K562 (cell line): ENCODE data around the gene ACKR2. TPM values are rescaled to one million over a fixed set of nuclear protein-coding genes. Genes with fewer than 3 reads are reported as not detected.

Experiments
- CCNT2 ChIP-seq: IDR thresholded peaks from 2 replicates; pipeline ENCODE4 v1.6.1; 2011; ENCODE audit warnings: borderline replicate concordance, low read depth, mild to moderate bottlenecking, moderate library complexity, mixed read lengths, low read length; ENCODE audit not compliant: insufficient read length; ENCODE audit errors: extremely low read depth
- CTCFL ChIP-seq: IDR thresholded peaks from 2 replicates; pipeline ENCODE4 v1.6.1; 2011; ENCODE audit warnings: borderline replicate concordance, low read depth, mild to moderate bottlenecking, moderate library complexity, low read length; ENCODE audit not compliant: insufficient read depth, poor library complexity, severe bottlenecking
- HDGF ChIP-seq: fragments of 450-650 bp; IDR thresholded peaks from 2 replicates; pipeline ENCODE4 v1.6.1; 2016
- LEF1 ChIP-seq: fragments of 450-650 bp; IDR thresholded peaks from 2 replicates; pipeline ENCODE4 v1.6.1; 2016; ENCODE audit warnings: mild to moderate bottlenecking
- POLR2B ChIP-seq: fragments of 450-650 bp; IDR thresholded peaks from 2 replicates; pipeline ENCODE4 v1.6.1; 2018; ENCODE audit warnings: low read depth; ENCODE audit not compliant: partially characterized antibody
- POLR2G ChIP-seq: fragments of 200-400 bp; formaldehyde crosslinking; IDR thresholded peaks from 2 replicates; pipeline ENCODE4 v1.6.1; 2017; ENCODE audit warnings: low read depth, mild to moderate bottlenecking, antibody characterized with exemption, low read length, moderate library complexity
- RFX7 ChIP-seq: fragments of 250-450 bp; sonication (Bioruptor Pico); IDR thresholded peaks from 2 replicates; pipeline ENCODE4 v1.5.1; 2021; ENCODE audit warnings: mild to moderate bottlenecking
- SIX5 ChIP-seq, 2 experiments: IDR thresholded peaks; 2 replicates each; pipeline ENCODE4 v1.6.1; 2011; ENCODE audit warnings: low read length in 2 of 2, borderline replicate concordance in 1 of 2, low read depth in 1 of 2, mild to moderate bottlenecking in 1 of 2, moderate library complexity in 1 of 2; ENCODE audit not compliant: insufficient read depth in 1 of 2
- SRF ChIP-seq, 2 experiments: fragments of 250-450, 450-650 bp in 1 of 2; sonication (Bioruptor Pico) in 1 of 2; sonication (generic) in 1 of 2; formaldehyde crosslinking; IDR thresholded peaks; 2 replicates each; pipeline versions ENCODE4 v1.5.0 to v1.5.1; 2020 to 2022; ENCODE audit warnings: mild to moderate bottlenecking in 1 of 2, missing genetic modification reagents in 1 of 2
- SRSF1 ChIP-seq: fragments of 200-400 bp; formaldehyde crosslinking; IDR thresholded peaks from 2 replicates; pipeline ENCODE4 v1.6.1; 2017; ENCODE audit warnings: mild to moderate bottlenecking, low read depth, low read length, moderate library complexity
- ZNF133 ChIP-seq: fragments of 250-450 bp; sonication (Bioruptor Pico); IDR thresholded peaks from 2 replicates; pipeline ENCODE4 v1.4.0; 2020; ENCODE audit warnings: mild to moderate bottlenecking
- ZNF232 ChIP-seq: sonication (generic); formaldehyde crosslinking; IDR thresholded peaks from 2 replicates; pipeline ENCODE4 v1.8.0; 2022; ENCODE audit warnings: mild to moderate bottlenecking, missing genetic modification reagents
- polyA plus RNA-seq, 8 experiments: library from polyadenylated mRNA; depleted of rRNA in 4 of 8; stranded (reverse) in 5 of 8; unstranded in 3 of 8; fragments of >200 nt; fragmentation: Nextera tagmentation in 2 of 8; fragmentation: Illumina TruSeq in 1 of 8; extraction: Ambion mirVana in 2 of 8; extraction: Trizol in 1 of 8; gene quantifications; 2 replicates each; pipeline versions ENCODE4 v1.2.1 to v1.2.3, GENCODE V29; 2011 to 2014; ENCODE audit warnings: inconsistent platforms in 1 of 8, missing spikeins in 1 of 8
- total RNA-seq, 7 experiments: library from RNA; depleted of rRNA in 6 of 7; stranded (reverse); fragments of >200 nt in 6 of 7; fragmentation: Illumina TruSeq in 2 of 7; extraction: Trizol in 2 of 7; gene quantifications; 2 replicates each; pipeline versions ENCODE4 v1.2.1 to v1.2.3, GENCODE V29; 2011 to 2021; ENCODE audit warnings: low replicate concordance in 1 of 7
- TF ChIP-seq, protein P1 (sequence below): sonication (generic); formaldehyde crosslinking; IDR thresholded peaks from 2 replicates; pipeline ENCODE4 v1.8.0; 2022; ENCODE audit warnings: mild to moderate bottlenecking, missing genetic modification reagents
- TF ChIP-seq, protein P2 (sequence below): fragments of 450-650 bp; IDR thresholded peaks from 2 replicates; pipeline ENCODE4 v1.6.1; 2016; ENCODE audit warnings: antibody characterized with exemption
- TF ChIP-seq, protein P3 (sequence below): fragments of 150-350 bp; conservative IDR thresholded peaks from 2 replicates; pipeline ENCODE4 v1.6.1; 2014; ENCODE audit warnings: low read length

ACKR2 gene
- total and polyA plus RNA-seq, 9 of the 15 experiments (the other 6 are each of a cell fraction or from before 2014, with no cell fraction given) = 0.03 to 0.69 (median 0.25) TPM; not detected in 1

GRCh38 chr3:42804106-42804830 is 5.0 kb upstream of the ACKR2 start, which contains the start of gene HIGD1A (continued):
- TF ChIP-seq, protein P1, sequence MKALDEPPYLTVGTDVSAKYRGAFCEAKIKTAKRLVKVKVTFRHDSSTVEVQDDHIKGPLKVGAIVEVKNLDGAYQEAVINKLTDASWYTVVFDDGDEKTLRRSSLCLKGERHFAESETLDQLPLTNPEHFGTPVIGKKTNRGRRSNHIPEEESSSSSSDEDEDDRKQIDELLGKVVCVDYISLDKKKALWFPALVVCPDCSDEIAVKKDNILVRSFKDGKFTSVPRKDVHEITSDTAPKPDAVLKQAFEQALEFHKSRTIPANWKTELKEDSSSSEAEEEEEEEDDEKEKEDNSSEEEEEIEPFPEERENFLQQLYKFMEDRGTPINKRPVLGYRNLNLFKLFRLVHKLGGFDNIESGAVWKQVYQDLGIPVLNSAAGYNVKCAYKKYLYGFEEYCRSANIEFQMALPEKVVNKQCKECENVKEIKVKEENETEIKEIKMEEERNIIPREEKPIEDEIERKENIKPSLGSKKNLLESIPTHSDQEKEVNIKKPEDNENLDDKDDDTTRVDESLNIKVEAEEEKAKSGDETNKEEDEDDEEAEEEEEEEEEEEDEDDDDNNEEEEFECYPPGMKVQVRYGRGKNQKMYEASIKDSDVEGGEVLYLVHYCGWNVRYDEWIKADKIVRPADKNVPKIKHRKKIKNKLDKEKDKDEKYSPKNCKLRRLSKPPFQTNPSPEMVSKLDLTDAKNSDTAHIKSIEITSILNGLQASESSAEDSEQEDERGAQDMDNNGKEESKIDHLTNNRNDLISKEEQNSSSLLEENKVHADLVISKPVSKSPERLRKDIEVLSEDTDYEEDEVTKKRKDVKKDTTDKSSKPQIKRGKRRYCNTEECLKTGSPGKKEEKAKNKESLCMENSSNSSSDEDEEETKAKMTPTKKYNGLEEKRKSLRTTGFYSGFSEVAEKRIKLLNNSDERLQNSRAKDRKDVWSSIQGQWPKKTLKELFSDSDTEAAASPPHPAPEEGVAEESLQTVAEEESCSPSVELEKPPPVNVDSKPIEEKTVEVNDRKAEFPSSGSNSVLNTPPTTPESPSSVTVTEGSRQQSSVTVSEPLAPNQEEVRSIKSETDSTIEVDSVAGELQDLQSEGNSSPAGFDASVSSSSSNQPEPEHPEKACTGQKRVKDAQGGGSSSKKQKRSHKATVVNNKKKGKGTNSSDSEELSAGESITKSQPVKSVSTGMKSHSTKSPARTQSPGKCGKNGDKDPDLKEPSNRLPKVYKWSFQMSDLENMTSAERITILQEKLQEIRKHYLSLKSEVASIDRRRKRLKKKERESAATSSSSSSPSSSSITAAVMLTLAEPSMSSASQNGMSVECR (CRISPR knock-in tag) = 0 out of 2 replicates have a peak, but pooled peaks have one; percentile 54
- 0 out of 2 replicates have a peak, but pooled peaks have one; percentile 39 for TF ChIP-seq ZNF133 (CRISPR knock-in tag)
- 0 out of 2 replicates have a peak, but pooled peaks have one; percentile 23 for TF ChIP-seq ZNF232 (CRISPR knock-in tag)
- peak; percentile 75 for TF ChIP-seq CCNT2
- TF ChIP-seq, protein P2, sequence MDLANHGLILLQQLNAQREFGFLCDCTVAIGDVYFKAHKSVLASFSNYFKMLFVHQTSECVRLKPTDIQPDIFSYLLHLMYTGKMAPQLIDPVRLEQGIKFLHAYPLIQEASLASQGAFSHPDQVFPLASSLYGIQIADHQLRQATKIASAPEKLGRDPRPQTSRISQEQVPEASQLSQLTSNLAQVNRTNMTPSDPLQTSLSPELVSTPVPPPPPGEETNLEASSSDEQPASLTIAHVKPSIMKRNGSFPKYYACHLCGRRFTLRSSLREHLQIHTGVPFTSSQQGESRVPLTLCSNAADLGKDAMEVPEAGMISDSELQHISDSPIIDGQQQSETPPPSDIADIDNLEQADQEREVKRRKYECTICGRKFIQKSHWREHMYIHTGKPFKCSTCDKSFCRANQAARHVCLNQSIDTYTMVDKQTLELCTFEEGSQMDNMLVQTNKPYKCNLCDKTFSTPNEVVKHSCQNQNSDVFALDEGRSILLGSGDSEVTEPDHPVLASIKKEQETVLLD = 0 out of 2 replicates have a peak, but pooled peaks have one; percentile 72
- peak; percentile 86; the same call in 1 of the 2 replicates for TF ChIP-seq HDGF
- TF ChIP-seq POLR2B = peak; percentile 94
- no peak; the same call in 1 of the 2 replicates for TF ChIP-seq LEF1
- no peak for TF ChIP-seq CTCFL
- TF ChIP-seq RFX7 (CRISPR knock-in tag) = no peak
- TF ChIP-seq, protein P3, sequence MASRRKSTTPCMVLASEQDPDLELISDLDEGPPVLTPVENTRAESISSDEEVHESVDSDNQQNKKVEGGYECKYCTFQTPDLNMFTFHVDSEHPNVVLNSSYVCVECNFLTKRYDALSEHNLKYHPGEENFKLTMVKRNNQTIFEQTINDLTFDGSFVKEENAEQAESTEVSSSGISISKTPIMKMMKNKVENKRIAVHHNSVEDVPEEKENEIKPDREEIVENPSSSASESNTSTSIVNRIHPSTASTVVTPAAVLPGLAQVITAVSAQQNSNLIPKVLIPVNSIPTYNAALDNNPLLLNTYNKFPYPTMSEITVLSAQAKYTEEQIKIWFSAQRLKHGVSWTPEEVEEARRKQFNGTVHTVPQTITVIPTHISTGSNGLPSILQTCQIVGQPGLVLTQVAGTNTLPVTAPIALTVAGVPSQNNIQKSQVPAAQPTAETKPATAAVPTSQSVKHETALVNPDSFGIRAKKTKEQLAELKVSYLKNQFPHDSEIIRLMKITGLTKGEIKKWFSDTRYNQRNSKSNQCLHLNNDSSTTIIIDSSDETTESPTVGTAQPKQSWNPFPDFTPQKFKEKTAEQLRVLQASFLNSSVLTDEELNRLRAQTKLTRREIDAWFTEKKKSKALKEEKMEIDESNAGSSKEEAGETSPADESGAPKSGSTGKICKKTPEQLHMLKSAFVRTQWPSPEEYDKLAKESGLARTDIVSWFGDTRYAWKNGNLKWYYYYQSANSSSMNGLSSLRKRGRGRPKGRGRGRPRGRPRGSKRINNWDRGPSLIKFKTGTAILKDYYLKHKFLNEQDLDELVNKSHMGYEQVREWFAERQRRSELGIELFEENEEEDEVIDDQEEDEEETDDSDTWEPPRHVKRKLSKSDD = 0 out of 2 replicates have a peak, but pooled peaks have one; percentile 17
- peak; percentile 98 for TF ChIP-seq POLR2G
- TF ChIP-seq SIX5 (IDR thresholded peaks at IDR 0.05; ENCODE audit: borderline replicate concordance in 1 of 2, insufficient read depth in 1 of 2, low read depth in 1 of 2, low read length in 2 of 2) = no peak
- TF ChIP-seq SRF (CRISPR knock-in tag; IDR thresholded peaks at IDR 0.05) = peak in 1 of 2 experiments; percentile 52; a peak in 1 of 4 replicates
- peak; percentile 34; the same call in 1 of the 2 replicates for TF ChIP-seq SRSF1
